K562 (cell line): ENCODE data around the gene IFT27. TPM values are rescaled to one million over a fixed set of nuclear protein-coding genes. Genes with fewer than 3 reads are reported as not detected.

ENCODE experiments used
- FOXA3 ChIP-seq, 2 experiments: fragments of 450-650 bp in 1 of 2; sonication (generic) in 1 of 2; formaldehyde crosslinking; IDR thresholded peaks in 1 of 2; conservative IDR thresholded peaks in 1 of 2; 2 replicates each; pipeline versions ENCODE4 v1.4.0 to v1.8.0; 2020 to 2022; ENCODE audit warnings: mild to moderate bottlenecking in 2 of 2, missing genetic modification reagents in 1 of 2
- FOXP1 ChIP-seq: sonication (generic); formaldehyde crosslinking; IDR thresholded peaks from 2 replicates; pipeline ENCODE4 v1.8.0; 2022; ENCODE audit warnings: mild to moderate bottlenecking, missing genetic modification reagents
- GMEB1 ChIP-seq: fragments of 250-450 bp; sonication (Bioruptor Pico); IDR thresholded peaks from 2 replicates; pipeline ENCODE4 v1.4.0; 2020; ENCODE audit warnings: mild to moderate bottlenecking
- MEF2A ChIP-seq: IDR thresholded peaks from 2 replicates; pipeline ENCODE4 v1.6.1; 2011; ENCODE audit warnings: low read depth, mild to moderate bottlenecking, low read length, moderate library complexity; ENCODE audit not compliant: control insufficient read depth
- STAG1 ChIP-seq: sonication (generic); formaldehyde crosslinking; IDR thresholded peaks from 2 replicates; pipeline ENCODE4 v1.5.0; 2020; ENCODE audit warnings: missing genetic modification reagents, borderline replicate concordance
- ZNF384 ChIP-seq: IDR thresholded peaks from 2 replicates; pipeline ENCODE4 v1.6.1; 2012; ENCODE audit warnings: low read depth, low read length, improper control_type of control experiment
- ZNF395 ChIP-seq: fragments of 200-800 bp; sonication (Bioruptor generic); IDR thresholded peaks from 2 replicates; pipeline ENCODE4 v1.6.1; 2017; ENCODE audit warnings: missing genetic modification characterization, missing compliant biosample characterization
- polyA plus RNA-seq, 8 experiments: library from polyadenylated mRNA; depleted of rRNA in 4 of 8; stranded (reverse) in 5 of 8; unstranded in 3 of 8; fragments of >200 nt; fragmentation: Nextera tagmentation in 2 of 8; fragmentation: Illumina TruSeq in 1 of 8; extraction: Ambion mirVana in 2 of 8; extraction: Trizol in 1 of 8; gene quantifications; 2 replicates each; pipeline versions ENCODE4 v1.2.1 to v1.2.3, GENCODE V29; 2011 to 2014; ENCODE audit warnings: inconsistent platforms in 1 of 8, missing spikeins in 1 of 8
- total RNA-seq, 7 experiments: library from RNA; depleted of rRNA in 6 of 7; stranded (reverse); fragments of >200 nt in 6 of 7; fragmentation: Illumina TruSeq in 2 of 7; extraction: Trizol in 2 of 7; gene quantifications; 2 replicates each; pipeline versions ENCODE4 v1.2.1 to v1.2.3, GENCODE V29; 2011 to 2021; ENCODE audit warnings: low replicate concordance in 1 of 7
- TF ChIP-seq, protein P1 (sequence below): fragments of 450-650 bp; IDR thresholded peaks from 2 replicates; pipeline ENCODE4 v1.6.1; 2016; ENCODE audit warnings: borderline replicate concordance

Gene IFT27
- total and polyA plus RNA-seq, 9 of the 15 experiments (the other 6 are each of a cell fraction or from before 2014, with no cell fraction given) = 0.01 to 1.4 (median 0.14) TPM; not detected in 1

DNA sequence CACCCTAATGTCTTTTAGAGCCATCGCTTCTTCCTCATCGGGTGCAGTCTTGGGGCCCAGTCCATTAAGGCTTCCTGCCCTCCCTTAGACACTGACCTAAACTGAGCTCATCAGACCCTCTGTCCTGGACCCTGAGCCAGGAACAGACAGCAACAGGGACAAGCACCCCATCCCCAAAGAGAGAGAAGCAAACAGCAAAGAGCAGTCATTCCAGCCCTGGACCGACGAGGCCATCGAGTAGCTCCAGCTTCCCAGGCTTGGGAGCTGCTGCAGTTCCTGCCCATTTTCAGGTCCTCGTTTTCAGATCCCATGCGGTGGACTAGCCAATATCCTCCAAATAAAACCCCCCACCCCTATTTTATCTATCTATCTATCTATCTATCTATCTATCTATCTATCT, 46.6 kb downstream of the IFT27 start (continued):
- no peak for TF ChIP-seq ZNF384
- TF ChIP-seq STAG1 = no peak
- TF ChIP-seq MEF2A = no peak
- TF ChIP-seq FOXA3 (CRISPR knock-in tag; conservative IDR thresholded peaks at IDR 0.05 in 1 of 2, IDR thresholded peaks at IDR 0.05 in 1 of 2) = no peak
- TF ChIP-seq ZNF395 = no peak
- TF ChIP-seq GMEB1 (CRISPR knock-in tag) = no peak
- no peak for TF ChIP-seq FOXP1 (CRISPR knock-in tag)
- TF ChIP-seq, protein P1, sequence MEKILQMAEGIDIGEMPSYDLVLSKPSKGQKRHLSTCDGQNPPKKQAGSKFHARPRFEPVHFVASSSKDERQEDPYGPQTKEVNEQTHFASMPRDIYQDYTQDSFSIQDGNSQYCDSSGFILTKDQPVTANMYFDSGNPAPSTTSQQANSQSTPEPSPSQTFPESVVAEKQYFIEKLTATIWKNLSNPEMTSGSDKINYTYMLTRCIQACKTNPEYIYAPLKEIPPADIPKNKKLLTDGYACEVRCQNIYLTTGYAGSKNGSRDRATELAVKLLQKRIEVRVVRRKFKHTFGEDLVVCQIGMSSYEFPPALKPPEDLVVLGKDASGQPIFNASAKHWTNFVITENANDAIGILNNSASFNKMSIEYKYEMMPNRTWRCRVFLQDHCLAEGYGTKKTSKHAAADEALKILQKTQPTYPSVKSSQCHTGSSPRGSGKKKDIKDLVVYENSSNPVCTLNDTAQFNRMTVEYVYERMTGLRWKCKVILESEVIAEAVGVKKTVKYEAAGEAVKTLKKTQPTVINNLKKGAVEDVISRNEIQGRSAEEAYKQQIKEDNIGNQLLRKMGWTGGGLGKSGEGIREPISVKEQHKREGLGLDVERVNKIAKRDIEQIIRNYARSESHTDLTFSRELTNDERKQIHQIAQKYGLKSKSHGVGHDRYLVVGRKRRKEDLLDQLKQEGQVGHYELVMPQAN = no peak
